ENCODE measurements around the gene CEACAM7. TPM values are rescaled to one million over a fixed set of nuclear protein-coding genes. Genes with fewer than 3 reads are reported as not detected.
"Not testable (repeated sequence)": the region's sequence is repeated elsewhere in the genome, so short reads cannot be mapped to it uniquely, and the experiment has no call there.

Gene CEACAM7
- total RNA-seq, 2 donors from 2014 or later, result 0.52 to 0.99 TPM

- H3K36me3 ChIP-seq (replicated peaks in 1 of 2; ENCODE audit: insufficient read depth in 1 of 2, low read depth in 2 of 2), result no peaks in the 10 kb centered on the region
- peaks cover 0 to 4% (median 0%) of the 10 kb centered on the region in 3 donors for H3K9me3 ChIP-seq
- no peaks in the 10 kb centered on the region for H3K4me1 ChIP-seq
- H3K27ac ChIP-seq, result no peak overlapping the region
- no peak overlapping the region for H3K4me3 ChIP-seq
- TF ChIP-seq CTCF (IDR thresholded peaks at IDR 0.05) (no peak), POLR2A (IDR thresholded peaks at IDR 0.05) (no peak)
- no peaks in the 10 kb centered on the region for H3K27me3 ChIP-seq
- intact Hi-C loops (cut with DNase I), result no loop called here
- ATAC-seq (no peak), DNase-seq (no peak)
These were observed 17.3 kb downstream of the CEACAM7 start for GRCh38 chr19:41670755-41671154.

GRCh38 chr19:41668315-41668714 lies 19.8 kb downstream of the CEACAM7 start:
- intact Hi-C loops (cut with DNase I), result no loop called here
- TF ChIP-seq CTCF (IDR thresholded peaks at IDR 0.05) (no peak), POLR2A (IDR thresholded peaks at IDR 0.05) (no peak)
- WGBS, 2 donors, result 43 to 59% methylated on average over 1 of the region's 1 CpG
- no peak for DNase-seq
- no peaks in the 10 kb centered on the region for H3K4me1 ChIP-seq
- no peaks in the 10 kb centered on the region for H3K36me3 ChIP-seq (replicated peaks in 1 of 2; ENCODE audit: insufficient read depth in 1 of 2, low read depth in 2 of 2)
- H3K27me3 ChIP-seq, result no peaks in the 10 kb centered on the region
- H3K9me3 ChIP-seq, result peaks cover 0 to 9% (median 0%) of the 10 kb centered on the region in 3 donors
- H3K27ac ChIP-seq, result no peak overlapping the region
- no peak overlapping the region for H3K4me3 ChIP-seq
- ATAC-seq, result no peak

- no peaks in the 10 kb centered on the region for H3K4me1 ChIP-seq
- no peak overlapping the region for H3K27ac ChIP-seq
- no peak for DNase-seq
- no peak overlapping the region for H3K4me3 ChIP-seq
- no peak for ATAC-seq
- H3K27me3 ChIP-seq, result no peaks in the 10 kb centered on the region
- peaks cover 0 to 9% (median 0%) of the 10 kb centered on the region in 3 donors for H3K9me3 ChIP-seq
- TF ChIP-seq POLR2A (IDR thresholded peaks at IDR 0.05) (no peak), CTCF (IDR thresholded peaks at IDR 0.05) (no peak)
- no peaks in the 10 kb centered on the region for H3K36me3 ChIP-seq (replicated peaks in 1 of 2; ENCODE audit: insufficient read depth in 1 of 2, low read depth in 2 of 2)
- WGBS, 2 donors, result 56 to 71% methylated on average over 2 of the region's 2 CpGs
- intact Hi-C loops (cut with DNase I), result no loop called here
These were observed 22.0 kb downstream of the CEACAM7 start for GRCh38 chr19:41666075-41666474.

- WGBS, 2 donors, result 22 to 37% methylated on average over 2 of the region's 2 CpGs
- H3K27ac ChIP-seq, result no peak overlapping the region
- H3K9me3 ChIP-seq, result no peaks in the 10 kb centered on the region
- H3K27me3 ChIP-seq, result peaks cover 0 to 10% of the 10 kb centered on the region in 2 donors
- no peaks in the 10 kb centered on the region for H3K4me1 ChIP-seq
- intact Hi-C loops (cut with DNase I), result no loop called here
- TF ChIP-seq CTCF (IDR thresholded peaks at IDR 0.05) (no peak), POLR2A (IDR thresholded peaks at IDR 0.05) (no peak)
- no peaks in the 10 kb centered on the region for H3K36me3 ChIP-seq (replicated peaks in 1 of 2; ENCODE audit: insufficient read depth in 1 of 2, low read depth in 2 of 2)
- ATAC-seq (no peak), DNase-seq (no peak)
- no peak overlapping the region for H3K4me3 ChIP-seq
These were observed 30.9 kb downstream of the CEACAM7 start for GRCh38 chr19:41657157-41657556.

GRCh38 chr19:41656756-41657155 lies 31.3 kb downstream of the CEACAM7 start:
- 40 to 43% methylated on average over 1 to 2 of the region's 2 CpGs for WGBS, 2 donors
- H3K4me1 ChIP-seq; DNase-seq; ATAC-seq; intact Hi-C loops (cut with DNase I); H3K27ac ChIP-seq; H3K9me3 ChIP-seq; H3K36me3 ChIP-seq (replicated peaks in 1 of 2; ENCODE audit: insufficient read depth in 1 of 2, low read depth in 2 of 2); H3K4me3 ChIP-seq: not testable (repeated sequence)
- peaks cover 0 to 10% of the 10 kb centered on the region in 2 donors for H3K27me3 ChIP-seq
